ENCODE data around the gene CPSF4L.

GRCh38 chr17:73284906-73285602, 23.4 kb upstream of the CPSF4L start:
- TF ChIP-seq CTCF (CRISPR knock-in tag; IDR thresholded peaks at IDR 0.05) (no peak), CEBPZ (IDR thresholded peaks at IDR 0.05; ENCODE audit: low read length) (no peak)

Data from HepG2 (cell line).